ENCODE data around the gene ANKRD28.

The ANKRD28 gene

GRCh38 chr3:15646851-15647511, 150.8 kb downstream of the ANKRD28 start:
- FAIRE-seq (peak; percentile 64), DNase-seq (ENCODE audit: insufficient read length, low spot score) (peak; percentile 74)
- 0 out of 2 replicates have a peak, but pooled peaks have one; percentile 16 for TF ChIP-seq POLR2A (IDR thresholded peaks at IDR 0.05; ENCODE audit: low read depth, low read length)

- TF ChIP-seq POLR2A (IDR thresholded peaks at IDR 0.05; ENCODE audit: low read depth, low read length) = no peak
- DNase-seq (ENCODE audit: insufficient read length, low spot score) = peak; percentile 52
- FAIRE-seq = peak; percentile 69
Observed at GRCh38 chr3:15645740-15646501, 151.9 kb downstream of the ANKRD28 start.

GRCh38 chr3:15645246-15645645, 152.5 kb downstream of the ANKRD28 start:
- DNase-seq (ENCODE audit: insufficient read length, low spot score) = no peak
- TF ChIP-seq POLR2A (IDR thresholded peaks at IDR 0.05; ENCODE audit: low read depth, low read length) = no peak
- FAIRE-seq = no peak

GRCh38 chr3:15638891-15639262, 158.9 kb downstream of the ANKRD28 start:
- DNase-seq (ENCODE audit: insufficient read length, low spot score) (no peak), FAIRE-seq (no peak)
- no peak for TF ChIP-seq POLR2A (IDR thresholded peaks at IDR 0.05; ENCODE audit: low read depth, low read length)

GRCh38 chr3:15638193-15638890, 159.4 kb downstream of the ANKRD28 start:
- no peak for DNase-seq (ENCODE audit: insufficient read length, low spot score)
- no peak for TF ChIP-seq POLR2A (IDR thresholded peaks at IDR 0.05; ENCODE audit: low read depth, low read length)
- no peak for FAIRE-seq

- FAIRE-seq (no peak), DNase-seq (ENCODE audit: insufficient read length, low spot score) (no peak)
- no peak for TF ChIP-seq POLR2A (IDR thresholded peaks at IDR 0.05; ENCODE audit: low read depth, low read length)
Observed at GRCh38 chr3:15637131-15637951, 160.4 kb downstream of the ANKRD28 start.

GRCh38 chr3:15636028-15636709, 161.6 kb downstream of the ANKRD28 start:
- 0 out of 2 replicates have a peak, but pooled peaks have one; percentile 14 for TF ChIP-seq POLR2A (IDR thresholded peaks at IDR 0.05; ENCODE audit: low read depth, low read length)
- DNase-seq (ENCODE audit: insufficient read length, low spot score) = peak; percentile 52
- FAIRE-seq = peak; percentile 94

- DNase-seq (ENCODE audit: insufficient read length, low spot score) (no peak), FAIRE-seq (no peak)
- TF ChIP-seq POLR2A (IDR thresholded peaks at IDR 0.05; ENCODE audit: low read depth, low read length) = no peak
Observed at GRCh38 chr3:15635121-15635661, 162.6 kb downstream of the ANKRD28 start.

GRCh38 chr3:15634671-15635070, 163.1 kb downstream of the ANKRD28 start:
- FAIRE-seq (no peak), DNase-seq (ENCODE audit: insufficient read length, low spot score) (no peak)
- TF ChIP-seq POLR2A (IDR thresholded peaks at IDR 0.05; ENCODE audit: low read depth, low read length) = no peak

GRCh38 chr3:15633766-15634598, 163.8 kb downstream of the ANKRD28 start:
- no peak for FAIRE-seq

GRCh38 chr3:15633159-15633558, 164.6 kb downstream of the ANKRD28 start:
- FAIRE-seq (no peak), DNase-seq (ENCODE audit: insufficient read length, low spot score) (no peak)
- no peak for TF ChIP-seq POLR2A (IDR thresholded peaks at IDR 0.05; ENCODE audit: low read depth, low read length)

More at GRCh38 chr3:15633766-15634598, 163.8 kb downstream of the ANKRD28 start:
- no peak for TF ChIP-seq POLR2A (IDR thresholded peaks at IDR 0.05; ENCODE audit: low read depth, low read length)
- DNase-seq (ENCODE audit: insufficient read length, low spot score) = no peak

- no peak for FAIRE-seq
- DNase-seq (ENCODE audit: insufficient read length, low spot score) = no peak
- no peak for TF ChIP-seq POLR2A (IDR thresholded peaks at IDR 0.05; ENCODE audit: low read depth, low read length)
Observed at GRCh38 chr3:15632212-15632580, 165.6 kb downstream of the ANKRD28 start.
